KBM-7 (cell line): ENCODE results near the gene KNG1.
"Not testable (repeated sequence)": the region's sequence is repeated elsewhere in the genome, so short reads cannot be mapped to it uniquely, and the experiment has no call there.

Experiments used
- DNase-seq: peaks from one replicate; pipeline ENCODE4 v3.0.0-alpha.2; 2015
- in situ Hi-C: fragments of 300-500 bp; cut with MboI; formaldehyde crosslinking; loops from 2 replicates; pipeline ENCODE4 v1.14.3; 2020; ENCODE audit warnings: low sequenced_read_pairs, low pct_unique_long_range_greater_than_20kb, mixed read lengths

The KNG1 gene

DNA sequence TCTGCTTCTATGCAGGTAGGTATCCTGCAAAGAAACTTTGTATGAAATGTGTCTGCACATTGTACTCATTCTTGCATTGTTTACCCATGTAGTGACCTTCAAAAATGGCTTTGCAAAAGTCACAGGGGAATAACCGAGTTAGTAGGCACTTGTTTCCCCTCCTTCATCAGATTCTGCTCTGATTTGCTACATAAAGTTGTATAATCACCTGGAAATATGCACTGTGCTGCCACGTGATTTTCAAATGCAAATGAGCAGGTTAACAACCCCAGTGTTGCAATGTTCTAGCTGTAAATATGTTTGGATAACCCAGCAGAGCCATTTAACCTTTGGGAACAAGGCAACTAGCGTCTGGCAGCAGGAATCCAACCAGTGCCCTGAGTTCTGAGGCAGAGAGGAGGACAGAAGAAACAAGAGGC is at the start of gene KNG1:
Gene KNG1 (plus strand): TSS at position 321 of the 419 bp plus-strand sequence. CDS start 184 bp downstream, outside the sequence.
- no peak for DNase-seq
- in situ Hi-C loops = no loop called here

DNA sequence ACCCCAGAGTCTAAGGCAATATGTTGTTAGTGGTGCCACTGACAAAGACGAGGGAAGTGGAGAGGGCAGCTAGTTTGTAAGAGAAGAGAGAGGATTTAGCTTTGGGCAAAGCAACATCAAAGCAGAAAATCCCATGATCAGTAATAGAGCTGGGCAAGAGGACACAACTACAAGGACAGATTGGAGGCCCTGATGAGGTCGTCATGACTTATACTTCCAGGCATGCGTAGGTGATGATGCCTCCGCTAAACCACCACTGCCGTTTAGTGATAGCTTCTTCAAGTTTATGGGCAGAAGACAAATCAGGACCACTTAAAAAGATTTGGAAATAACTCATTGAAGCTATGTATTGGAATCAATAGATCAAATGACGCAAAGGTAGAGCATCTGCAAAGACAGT is 48.7 kb upstream of the KNG1 start:
- DNase-seq = no peak
- in situ Hi-C loops = no loop called here

DNA sequence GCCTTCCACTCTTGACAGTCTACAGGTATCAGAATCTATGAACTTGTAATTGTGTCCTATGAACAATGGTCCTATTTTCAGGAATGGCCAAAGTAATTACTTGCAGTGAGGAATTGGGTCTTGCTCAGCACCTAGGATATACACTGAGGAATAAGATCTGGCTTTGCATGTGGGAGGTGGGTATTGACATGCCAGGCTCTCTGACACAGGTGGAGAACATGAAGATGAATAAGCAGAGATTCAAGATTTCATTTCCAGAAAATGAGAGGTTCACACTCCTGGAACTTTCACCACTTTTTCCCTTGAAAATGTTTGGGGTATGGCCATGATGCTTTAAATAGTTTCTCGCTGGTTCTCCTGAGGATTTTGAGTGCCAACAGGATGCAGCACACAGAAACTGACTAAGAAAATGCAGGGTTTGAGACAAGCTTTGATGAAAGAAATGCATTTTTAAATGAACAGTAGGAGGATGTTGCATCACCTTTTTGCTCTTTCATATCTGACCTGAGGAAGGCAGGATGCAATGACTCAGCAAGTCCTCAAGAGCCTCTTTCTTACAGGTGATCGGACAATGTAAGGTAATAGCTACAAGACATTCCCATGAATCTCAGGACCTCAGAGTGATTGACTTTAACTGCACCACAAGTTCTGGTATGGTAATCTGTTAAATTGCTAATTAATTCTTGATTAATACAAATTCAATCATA is 47.6 kb upstream of the KNG1 start:
- no peak for DNase-seq
- in situ Hi-C loops = no loop called here

DNA sequence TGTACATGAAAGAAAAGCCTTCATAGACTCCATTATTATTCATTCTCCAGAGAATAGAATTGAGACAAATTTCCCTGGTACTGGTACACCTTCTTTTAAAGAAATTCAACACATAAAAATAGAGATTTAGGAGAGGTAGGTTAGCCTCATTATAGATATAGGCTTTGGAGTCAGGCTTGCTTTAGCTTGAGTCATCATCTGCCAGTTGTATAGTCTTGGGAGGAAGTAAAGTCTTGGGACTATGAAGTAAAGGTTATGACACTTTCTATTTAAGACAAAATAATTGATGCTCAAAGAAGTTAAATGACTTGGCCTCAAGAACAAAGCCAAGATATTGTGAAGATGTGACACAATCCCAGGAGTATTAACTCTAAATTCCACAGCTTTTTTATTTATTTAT is 47.0 kb upstream of the KNG1 start:
- no peak for DNase-seq
- in situ Hi-C loops = no loop called here

DNA sequence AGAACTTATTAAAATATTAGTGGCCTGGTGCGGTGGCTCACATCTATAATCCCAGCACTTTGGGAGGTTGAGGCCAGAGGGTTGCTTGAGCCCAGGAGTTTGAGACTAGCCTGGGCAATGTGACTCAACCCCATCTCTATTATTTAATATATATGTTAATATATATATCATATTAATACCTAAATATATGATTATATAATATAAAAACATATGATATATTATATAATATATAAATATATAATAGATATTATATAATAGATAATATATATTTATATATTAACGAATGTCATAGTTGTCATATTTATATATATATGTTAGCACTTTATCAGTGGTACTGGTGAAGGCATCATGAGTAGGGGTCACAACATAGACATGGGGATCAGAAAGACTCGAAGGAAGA is 46.1 kb upstream of the KNG1 start:
- no peak for DNase-seq
- in situ Hi-C loops = no loop called here

DNA sequence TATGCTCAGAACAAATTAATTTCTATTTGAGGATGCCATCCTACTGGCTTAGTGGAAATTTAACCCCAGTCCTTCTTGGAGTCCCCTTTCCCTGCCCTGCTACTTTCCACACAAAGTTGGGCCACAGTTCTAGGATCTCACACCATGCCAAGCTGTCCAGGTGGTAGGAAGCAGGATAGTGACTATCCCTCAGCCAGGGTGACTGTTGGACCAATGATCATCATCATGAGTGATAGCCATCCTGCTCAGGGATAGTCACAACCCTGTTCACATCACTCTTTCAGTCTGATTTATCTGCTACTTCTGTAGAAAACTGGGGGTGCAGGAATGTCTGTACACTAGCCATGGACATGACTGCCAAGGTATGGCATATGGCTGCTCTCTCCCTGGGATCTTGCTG is 38.6 kb upstream of the KNG1 start:
- no peak for DNase-seq
- in situ Hi-C loops = no loop called here

DNA sequence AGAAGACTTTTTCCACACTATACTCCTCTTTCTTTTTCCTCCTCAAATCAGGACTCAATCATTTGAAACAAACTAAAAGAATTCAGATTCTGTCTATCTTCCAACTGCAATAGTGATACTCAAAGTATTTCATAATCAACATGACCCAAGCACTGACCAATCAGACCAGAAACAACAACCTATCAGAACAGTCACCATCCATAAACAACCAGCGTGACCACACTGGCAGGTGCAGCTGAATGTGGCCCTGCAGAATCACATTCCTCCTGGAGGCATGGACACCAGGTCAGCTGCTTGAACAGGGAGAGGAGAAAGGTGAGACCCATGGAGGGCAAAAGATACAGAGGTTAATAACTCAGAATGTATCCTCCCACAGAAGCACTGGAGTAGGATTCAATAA is 38.0 kb upstream of the KNG1 start:
- in situ Hi-C loops = no loop called here
- DNase-seq = no peak

DNA sequence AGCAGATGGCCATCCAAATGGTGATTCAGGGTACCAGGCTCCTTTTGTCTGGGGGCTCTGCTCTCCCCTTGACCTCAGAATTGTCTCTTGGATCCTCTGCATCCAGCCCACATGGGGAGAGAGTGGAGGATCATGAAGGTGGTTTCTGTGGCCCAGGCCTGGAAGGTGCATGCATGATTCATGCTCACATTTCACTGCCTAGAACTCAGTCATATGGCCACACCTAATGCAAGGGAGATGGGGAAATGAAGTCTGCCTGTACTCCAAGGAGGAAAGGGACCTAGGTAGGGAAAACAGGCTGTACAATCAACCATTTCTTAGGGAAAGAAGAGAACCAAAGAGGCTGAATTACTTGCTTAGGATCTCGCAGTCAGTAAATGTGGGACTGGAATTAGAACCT is 36.3 kb upstream of the KNG1 start:
- no peak for DNase-seq
- in situ Hi-C loops = no loop called here

DNA sequence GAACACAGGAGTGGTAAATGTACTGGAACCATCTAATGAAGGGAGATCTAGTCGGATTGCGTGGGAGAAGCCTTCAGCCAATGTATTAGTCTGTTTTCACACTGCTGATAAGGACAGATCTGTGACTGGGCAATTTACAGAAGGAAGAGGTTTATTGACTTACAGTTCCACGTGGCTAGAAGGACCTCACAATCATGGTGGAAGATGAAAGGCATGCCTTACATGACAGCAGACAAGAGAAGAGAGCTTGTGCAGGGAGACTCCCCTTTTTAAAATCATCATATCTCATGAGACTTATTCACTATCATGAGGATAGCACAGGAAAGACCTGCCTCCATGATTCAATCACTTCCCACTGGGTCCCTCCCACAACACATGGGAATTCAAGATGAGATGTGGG is 34.3 kb upstream of the KNG1 start:
- no peak for DNase-seq
- in situ Hi-C loops = no loop called here

DNA sequence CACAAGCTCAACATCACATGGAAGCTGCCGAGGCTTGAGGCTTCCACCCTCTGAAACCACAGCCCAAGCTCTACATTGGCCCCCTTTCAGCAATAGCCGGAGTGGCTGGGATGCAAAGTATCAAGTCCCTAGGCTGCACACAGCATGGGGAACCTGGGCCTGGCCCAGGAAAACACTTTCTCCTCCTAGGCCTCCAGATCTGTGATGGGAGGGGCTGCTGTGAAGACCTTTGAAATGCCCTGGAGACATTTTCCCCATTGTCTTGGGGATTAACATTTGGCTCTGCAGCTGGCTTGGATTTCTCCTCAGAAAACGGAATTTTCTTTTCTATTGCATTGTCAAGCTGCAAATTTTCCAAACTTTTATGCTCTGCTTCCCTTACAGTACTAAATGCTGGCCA is 33.2 kb upstream of the KNG1 start:
- in situ Hi-C loops = no loop called here
- no peak for DNase-seq

DNA sequence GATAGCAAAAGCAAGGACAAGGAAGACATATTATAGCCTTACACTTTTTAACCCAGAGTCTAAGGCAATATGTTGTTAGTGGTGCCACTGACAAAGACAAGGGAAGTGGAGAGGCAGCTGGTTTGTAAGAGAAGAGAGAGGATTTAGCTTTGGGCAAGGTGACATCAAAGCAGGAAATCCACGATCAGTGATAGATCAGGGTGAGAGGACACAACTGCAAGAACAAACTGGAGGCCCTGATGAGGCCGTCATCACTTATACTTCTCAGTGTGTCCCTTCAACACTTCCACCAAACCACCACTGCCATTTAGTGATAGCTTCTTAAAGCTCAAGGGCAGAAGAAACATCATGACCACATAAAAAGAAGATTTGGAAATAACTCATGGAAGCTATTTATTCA is 30.7 kb upstream of the KNG1 start:
- DNase-seq, in situ Hi-C loops: not testable (repeated sequence)

DNA sequence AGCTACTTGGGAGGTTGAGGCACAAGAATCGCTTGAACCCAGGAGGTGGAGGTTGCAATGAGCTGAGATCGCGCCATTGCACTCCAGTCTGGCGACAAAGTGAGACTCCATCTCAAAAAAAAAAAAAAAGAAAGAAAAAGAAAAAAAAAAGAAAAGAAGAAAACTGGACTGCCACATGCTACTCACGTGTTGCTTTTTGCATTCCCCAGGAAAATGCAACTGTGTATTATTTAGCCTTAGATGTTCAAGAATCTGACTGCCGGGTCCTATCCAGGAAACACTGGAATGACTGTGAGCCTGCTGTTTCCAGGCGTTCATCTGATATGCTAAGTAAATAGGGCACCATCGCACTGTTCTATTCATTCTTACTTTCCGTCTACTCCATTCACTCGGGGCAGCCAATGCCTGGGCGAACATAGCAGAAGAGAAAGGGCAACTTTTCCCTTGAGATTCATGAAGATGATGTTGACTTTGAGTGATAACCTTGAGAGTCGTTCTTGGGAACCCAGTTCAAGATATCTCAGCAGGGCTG is 30.0 kb upstream of the KNG1 start:
- in situ Hi-C loops = no loop called here
- no peak for DNase-seq

DNA sequence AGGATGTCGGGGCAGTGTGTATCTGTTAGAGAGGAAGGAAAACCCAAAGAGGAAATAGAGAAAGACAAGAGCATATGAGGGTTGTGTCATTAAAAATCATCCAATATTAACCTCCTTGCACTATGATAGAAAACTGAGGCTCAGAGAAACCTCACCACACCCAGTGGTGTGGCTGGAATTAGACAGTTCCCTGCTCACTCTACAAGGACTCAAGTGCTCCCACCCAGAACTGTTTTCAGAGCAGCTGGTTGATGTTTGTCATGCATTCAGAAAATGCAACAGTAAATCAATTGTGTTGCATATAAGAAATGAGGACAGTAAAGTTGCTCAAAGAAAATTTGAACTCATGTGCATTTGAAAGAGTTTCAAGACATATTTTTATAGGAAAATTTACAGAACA is 26.9 kb upstream of the KNG1 start:
- in situ Hi-C loops, DNase-seq: not testable (repeated sequence)

DNA sequence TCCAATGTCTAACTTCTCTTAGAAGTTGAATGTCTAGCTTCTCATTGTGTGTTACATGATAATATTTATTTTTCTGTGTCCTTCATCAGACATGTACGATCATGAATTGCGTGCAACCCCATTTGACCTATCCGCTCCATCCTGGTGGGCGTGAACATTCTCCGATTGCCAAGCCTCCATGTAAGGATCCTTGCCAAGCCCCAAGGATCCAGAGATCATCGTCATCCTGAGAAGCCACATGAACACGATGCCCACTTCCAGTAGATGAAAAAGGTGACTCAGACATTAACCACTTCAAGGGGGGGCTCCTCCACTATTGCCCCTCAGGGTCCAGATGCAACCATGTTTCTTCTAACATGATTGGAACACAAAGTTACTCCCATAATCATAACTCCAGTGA is 25.5 kb upstream of the KNG1 start:
- DNase-seq = no peak
- in situ Hi-C loops = no loop called here

DNA sequence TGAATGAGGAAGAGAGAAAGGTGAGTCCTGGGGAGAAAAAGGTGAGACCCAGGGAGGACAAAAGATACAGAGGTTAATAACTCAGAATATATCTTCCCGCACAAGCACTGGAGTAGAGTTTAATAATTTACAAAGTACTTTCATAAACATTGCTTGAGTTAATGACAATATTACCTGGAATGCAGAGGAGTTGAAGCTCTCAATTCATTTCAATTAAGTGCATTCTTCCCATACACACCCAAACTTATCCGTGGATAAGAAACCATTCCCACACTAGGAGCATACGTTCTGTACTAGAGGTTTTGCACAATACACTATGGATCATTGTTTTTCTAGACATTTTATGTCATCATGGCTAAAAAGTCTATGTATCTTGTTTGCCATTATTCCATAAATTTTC is 23.3 kb upstream of the KNG1 start:
- in situ Hi-C loops = no loop called here
- DNase-seq = no peak

DNA sequence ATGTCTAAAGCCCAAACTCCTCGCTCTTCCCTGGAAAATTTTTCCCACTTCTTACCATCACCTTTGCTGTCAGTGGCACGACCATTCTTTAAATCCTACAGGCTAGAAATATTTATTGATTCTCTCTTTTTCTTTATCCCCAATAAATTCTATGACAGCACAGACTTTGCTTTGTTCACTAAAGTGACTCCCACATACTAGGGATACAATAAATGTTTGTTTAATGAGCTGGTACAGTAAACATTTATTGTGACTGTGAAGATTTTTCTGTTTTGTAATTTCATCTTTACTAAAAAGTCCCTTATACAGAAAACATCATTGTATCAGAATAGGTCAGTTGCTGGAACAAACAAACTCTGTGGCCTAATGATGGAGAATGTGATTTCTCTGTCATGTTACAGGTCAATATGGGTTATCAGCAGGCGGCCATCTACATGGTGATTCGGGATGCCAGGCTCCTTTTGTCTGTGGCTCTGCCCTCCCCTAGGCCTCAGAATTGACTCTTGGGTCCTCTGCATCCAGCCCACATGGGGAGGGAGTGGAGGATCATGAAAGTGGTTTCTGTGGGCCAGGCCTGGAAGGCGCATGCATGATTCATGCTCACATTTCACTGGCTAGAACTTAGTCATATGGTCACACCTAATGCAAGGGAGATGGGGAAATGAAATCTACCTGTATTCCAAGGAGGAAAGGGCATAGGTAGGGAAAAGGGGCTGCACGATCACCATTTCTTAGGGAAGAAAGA is 22.7 kb upstream of the KNG1 start:
- DNase-seq = no peak
- in situ Hi-C loops = no loop called here

DNA sequence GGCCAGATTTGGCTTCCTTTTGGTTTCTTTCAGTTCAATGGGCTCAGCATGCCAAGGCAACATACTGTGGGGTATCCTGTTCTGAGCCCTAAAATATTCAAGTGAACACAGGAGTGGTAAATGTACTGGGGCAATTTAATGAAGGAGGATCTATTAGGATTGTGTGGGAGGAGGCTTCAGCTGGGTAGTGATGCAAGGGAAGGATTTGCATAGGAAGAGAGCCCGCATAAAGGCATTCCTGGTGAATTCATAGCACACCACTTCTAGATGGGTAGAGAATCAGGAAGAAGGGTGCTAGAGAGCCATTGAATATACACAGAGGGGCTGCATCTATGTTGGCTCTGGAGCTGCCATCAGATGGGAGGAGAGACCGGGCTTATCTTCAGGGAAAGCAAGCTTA is 20.6 kb upstream of the KNG1 start:
- in situ Hi-C loops = no loop called here
- DNase-seq = no peak

DNA sequence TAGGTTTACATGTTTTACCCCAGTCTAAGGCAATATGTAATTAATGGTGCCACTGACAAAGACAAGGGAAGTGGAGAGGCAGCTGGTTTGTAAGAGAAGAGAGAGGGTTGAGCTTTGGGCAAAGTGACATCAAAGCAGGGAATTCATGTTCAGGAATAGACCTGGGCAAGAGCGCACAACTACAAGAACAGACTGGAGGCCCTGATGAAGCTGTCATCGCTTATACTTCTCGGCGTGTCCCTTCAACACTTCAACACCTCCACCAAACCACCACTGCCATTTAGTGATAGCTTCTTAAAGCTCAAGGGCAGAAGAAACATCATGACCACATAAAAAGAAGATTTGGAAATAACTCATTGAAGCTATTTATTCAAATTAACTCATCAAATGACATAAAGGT is 19.6 kb upstream of the KNG1 start:
- no peak for DNase-seq
- in situ Hi-C loops = no loop called here

DNA sequence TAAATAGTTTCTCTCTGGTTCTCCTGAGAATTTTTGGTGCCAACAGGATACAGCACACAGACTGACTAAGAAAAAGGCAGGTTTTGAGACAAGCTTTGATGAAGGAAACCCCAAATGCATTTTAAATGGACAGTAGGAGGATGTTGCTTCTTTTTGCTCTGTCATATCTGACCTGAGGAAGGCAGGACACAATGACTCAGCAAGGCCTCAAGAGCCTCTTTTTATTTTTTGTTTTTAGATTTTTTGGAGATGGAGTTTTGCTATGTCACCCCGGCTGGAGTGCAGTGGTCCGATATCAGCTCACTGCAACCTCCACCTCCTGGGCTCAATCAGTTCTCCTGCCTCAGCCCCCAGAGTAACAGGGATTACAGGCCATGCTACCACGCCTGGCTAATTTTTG is 16.9 kb upstream of the KNG1 start:
- in situ Hi-C loops = no loop called here
- no peak for DNase-seq

DNA sequence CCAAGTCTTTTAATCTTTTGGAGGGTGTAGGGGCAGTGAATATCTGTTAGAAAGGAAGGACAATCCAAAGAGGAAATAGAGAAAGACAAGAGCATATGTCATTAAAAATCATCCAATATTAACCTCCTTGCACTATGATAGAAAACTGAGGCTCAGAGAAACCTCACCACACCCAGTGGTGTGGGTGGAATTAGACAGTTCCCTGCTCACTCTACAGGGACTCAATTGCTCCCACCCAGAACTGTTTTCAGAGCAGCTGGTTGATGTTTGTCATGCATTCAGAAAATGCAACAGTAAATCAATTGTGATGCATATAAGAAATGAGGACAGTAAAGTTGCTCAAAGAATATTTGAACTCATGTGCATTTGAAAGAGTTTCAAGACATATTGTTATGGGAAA is 14.7 kb upstream of the KNG1 start:
- in situ Hi-C loops, DNase-seq: not testable (repeated sequence)
